ENCODE results near the gene SELP.

DNA sequence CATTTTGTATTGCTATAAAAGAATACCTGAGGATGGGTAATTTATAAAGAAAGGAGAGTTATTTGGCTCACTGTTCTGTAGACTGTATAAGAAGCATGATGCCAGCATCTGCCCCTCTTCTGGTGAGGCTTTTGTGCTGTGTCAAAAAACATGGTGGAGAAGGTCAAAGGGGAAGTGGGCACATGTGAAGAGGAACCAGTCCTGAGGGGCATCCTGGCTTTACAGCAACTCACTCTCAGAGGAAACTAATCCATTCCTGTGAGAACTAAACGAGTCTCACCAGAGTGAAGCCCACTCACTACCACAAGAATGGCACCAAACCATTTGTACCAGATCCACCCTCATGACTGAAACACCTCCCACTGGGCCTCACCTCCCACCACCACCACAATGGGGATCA lies 18.8 kb upstream of the SELP start:
- TF ChIP-seq CTCF (IDR thresholded peaks at IDR 0.05): no peak
- TF ChIP-seq POLR2A (IDR thresholded peaks at IDR 0.05): no peak
